ENCODE data around the gene ZFP36L2.

ZFP36L2 gene

GRCh38 chr2:43273529-43273928, 47.1 kb upstream of the ZFP36L2 start:
- no peak for TF ChIP-seq RARB (CRISPR knock-in tag; IDR thresholded peaks at IDR 0.05)
- no peak for TF ChIP-seq ZFP3 (CRISPR knock-in tag; IDR thresholded peaks at IDR 0.05)
- no peak for TF ChIP-seq ZFP30 (CRISPR knock-in tag; IDR thresholded peaks at IDR 0.05)
- TF ChIP-seq ARNTL (CRISPR knock-in tag; IDR thresholded peaks at IDR 0.05; ENCODE audit: borderline replicate concordance, low read depth): no peak
- TF ChIP-seq ESRRG (CRISPR knock-in tag; IDR thresholded peaks at IDR 0.05): no peak
- no peak for TF ChIP-seq CSRNP3 (CRISPR knock-in tag; IDR thresholded peaks at IDR 0.05)
- TF ChIP-seq BACH2 (CRISPR knock-in tag; IDR thresholded peaks at IDR 0.05; ENCODE audit: borderline replicate concordance): no peak
- no peak for TF ChIP-seq SNAI2 (CRISPR knock-in tag; IDR thresholded peaks at IDR 0.05)
- no peak for TF ChIP-seq ZC3H10 (CRISPR knock-in tag; IDR thresholded peaks at IDR 0.05)
- no peak for TF ChIP-seq PPARA (CRISPR knock-in tag; IDR thresholded peaks at IDR 0.05; ENCODE audit: borderline replicate concordance)
- no peak; the same call in 1 of the 3 replicates for ATAC-seq

- TF ChIP-seq CSDC2 (CRISPR knock-in tag; IDR thresholded peaks at IDR 0.05) (no peak), ZNF565 (CRISPR knock-in tag; conservative IDR thresholded peaks at IDR 0.05; ENCODE audit: low read depth) (no peak), ZC3H10 (CRISPR knock-in tag; IDR thresholded peaks at IDR 0.05) (no peak), TOX (CRISPR knock-in tag; IDR thresholded peaks at IDR 0.05; ENCODE audit: borderline replicate concordance) (no peak), GLIS3 (CRISPR knock-in tag; IDR thresholded peaks at IDR 0.05) (no peak), ARNTL (CRISPR knock-in tag; IDR thresholded peaks at IDR 0.05; ENCODE audit: borderline replicate concordance, low read depth) (no peak), POU6F1 (CRISPR knock-in tag; IDR thresholded peaks at IDR 0.05; ENCODE audit: borderline replicate concordance, low read depth) (no peak), PPARA (CRISPR knock-in tag; IDR thresholded peaks at IDR 0.05; ENCODE audit: borderline replicate concordance) (no peak), BACH2 (CRISPR knock-in tag; IDR thresholded peaks at IDR 0.05; ENCODE audit: borderline replicate concordance) (no peak), ZNF8 (CRISPR knock-in tag; IDR thresholded peaks at IDR 0.05) (no peak), ISL1 (CRISPR knock-in tag; IDR thresholded peaks at IDR 0.05) (no peak), OSR1 (CRISPR knock-in tag; IDR thresholded peaks at IDR 0.05) (no peak)
- no peak for ATAC-seq
Observed at GRCh38 chr2:43270930-43271615, 44.7 kb upstream of the ZFP36L2 start.

- no peak for ATAC-seq
- TF ChIP-seq CREB5 (CRISPR knock-in tag; IDR thresholded peaks at IDR 0.05; ENCODE audit: low read depth) (no peak), ZFP30 (CRISPR knock-in tag; IDR thresholded peaks at IDR 0.05) (no peak), GLIS3 (CRISPR knock-in tag; IDR thresholded peaks at IDR 0.05) (no peak), ZNF565 (CRISPR knock-in tag; conservative IDR thresholded peaks at IDR 0.05; ENCODE audit: low read depth) (no peak), ZFP3 (CRISPR knock-in tag; IDR thresholded peaks at IDR 0.05) (no peak), PATZ1 (CRISPR knock-in tag; IDR thresholded peaks at IDR 0.05; ENCODE audit: borderline replicate concordance) (no peak)
Observed at GRCh38 chr2:43270461-43270860, 44.1 kb upstream of the ZFP36L2 start.

- ATAC-seq: peak; percentile 49
- no peak for TF ChIP-seq ISL1 (CRISPR knock-in tag; IDR thresholded peaks at IDR 0.05)
- no peak for TF ChIP-seq SNAI2 (CRISPR knock-in tag; IDR thresholded peaks at IDR 0.05)
- TF ChIP-seq OSR1 (CRISPR knock-in tag; IDR thresholded peaks at IDR 0.05): no peak
- TF ChIP-seq ZFP30 (CRISPR knock-in tag; IDR thresholded peaks at IDR 0.05): no peak
- no peak for TF ChIP-seq TCF4 (CRISPR knock-in tag; IDR thresholded peaks at IDR 0.05; ENCODE audit: borderline replicate concordance)
- no peak for TF ChIP-seq CSDC2 (CRISPR knock-in tag; IDR thresholded peaks at IDR 0.05)
- TF ChIP-seq ZFP3 (CRISPR knock-in tag; IDR thresholded peaks at IDR 0.05): no peak
- no peak for TF ChIP-seq TSHZ2 (CRISPR knock-in tag; IDR thresholded peaks at IDR 0.05)
- no peak for TF ChIP-seq ZNF8 (CRISPR knock-in tag; IDR thresholded peaks at IDR 0.05)
- TF ChIP-seq ARNTL (CRISPR knock-in tag; IDR thresholded peaks at IDR 0.05; ENCODE audit: borderline replicate concordance, low read depth): no peak
- no peak for TF ChIP-seq GLIS3 (CRISPR knock-in tag; IDR thresholded peaks at IDR 0.05)
- no peak for TF ChIP-seq TOX (CRISPR knock-in tag; IDR thresholded peaks at IDR 0.05; ENCODE audit: borderline replicate concordance)
- TF ChIP-seq POU6F1 (CRISPR knock-in tag; IDR thresholded peaks at IDR 0.05; ENCODE audit: borderline replicate concordance, low read depth): no peak
- TF ChIP-seq BACH2 (CRISPR knock-in tag; IDR thresholded peaks at IDR 0.05; ENCODE audit: borderline replicate concordance): no peak
Observed at GRCh38 chr2:43269706-43270105, 43.3 kb upstream of the ZFP36L2 start.

All from SK-N-SH treated with all-trans-retinoic acid at 6 μM for 48 hours (cell line).